A673 (cell line): ENCODE data around the gene LCE1D. TPM values are rescaled to one million over a fixed set of nuclear protein-coding genes. Genes with fewer than 3 reads are reported as not detected.

ENCODE experiments used
- BruUV-seq: library from RNA; stranded (reverse); fragments of 400-500 nt; replicated peaks from 2 replicates; lab custom pipeline; 2021; lab: Mats Ljungman, UMichigan
- CTCF ChIA-PET: fragments of 300-600 bp; sonication (Branson Sonifier 250); formaldehyde crosslinking; loops from one replicate; lab custom pipeline; 2022; ENCODE audit warnings: antibody characterized with exemption; lab: Charles Lee
- POLR2A ChIA-PET: fragments of 300-600 bp; sonication (Branson Sonifier 250); formaldehyde crosslinking; loops from one replicate; lab custom pipeline; 2022; ENCODE audit warnings: antibody characterized with exemption; ENCODE audit not compliant: low non-redundant PET; lab: Charles Lee
- DNase-seq: peaks from one replicate; pipeline ENCODE4 v3.0.0-alpha.2; 2015; ENCODE audit warnings: low spot score
- H3K27ac ChIP-seq: fragments of 200-600 bp; sonication (generic); 2 replicates; pipeline ENCODE4 v1.5.1; 2016; ENCODE audit warnings: mixed run types, low read depth, mild to moderate bottlenecking, mixed read lengths, antibody characterized with exemption, low read length; ENCODE audit not compliant: poor library complexity, severe bottlenecking
- H3K27me3 ChIP-seq: fragments of 200-600 bp; sonication (generic); replicated peaks from 2 replicates; pipeline ENCODE4 v1.6.1; 2017; ENCODE audit warnings: mixed run types, low read depth, mild to moderate bottlenecking, mixed read lengths, antibody characterized with exemption, low read length; ENCODE audit not compliant: insufficient read depth, poor library complexity
- H3K36me3 ChIP-seq: fragments of 200-600 bp; sonication (generic); 2 replicates; pipeline ENCODE4 v1.6.1; 2016; ENCODE audit warnings: mixed run types, mild to moderate bottlenecking, mixed read lengths, antibody characterized with exemption, low read length; ENCODE audit not compliant: insufficient read depth, poor library complexity, severe bottlenecking
- H3K4me1 ChIP-seq: fragments of 200-600 bp; sonication (generic); 2 replicates; pipeline ENCODE4 v1.6.1; 2017; ENCODE audit warnings: mixed run types, mild to moderate bottlenecking, mixed read lengths, antibody characterized with exemption, low read length; ENCODE audit not compliant: insufficient read depth, poor library complexity, severe bottlenecking
- H3K4me3 ChIP-seq: fragments of 200-600 bp; sonication (generic); 2 replicates; pipeline ENCODE4 v1.5.1; 2016; ENCODE audit warnings: low read depth, mixed run types, mild to moderate bottlenecking, mixed read lengths, low read length; ENCODE audit not compliant: poor library complexity, severe bottlenecking
- H3K9me3 ChIP-seq: fragments of 200-600 bp; sonication (generic); 2 replicates; pipeline ENCODE4 v1.6.1; 2016; ENCODE audit warnings: mixed run types, low read depth, mild to moderate bottlenecking, mixed read lengths, antibody characterized with exemption, low read length; ENCODE audit not compliant: poor library complexity, severe bottlenecking
- EZH2 ChIP-seq: fragments of 200-600 bp; sonication (generic); IDR thresholded peaks from 2 replicates; pipeline ENCODE4 v1.6.1; 2017; ENCODE audit warnings: borderline replicate concordance, low read depth, mild to moderate bottlenecking, mixed read lengths, antibody characterized with exemption, low read length; ENCODE audit not compliant: poor library complexity, severe bottlenecking
- intact Hi-C: fragments of 100-400 bp; cut with micrococcal nuclease; formaldehyde crosslinking; loops from one replicate; pipeline ENCODE4 v1.10.0; 2022; ENCODE audit not compliant: unreplicated experiment
- total RNA-seq: library from RNA; stranded (reverse); gene quantifications from 2 replicates; pipeline ENCODE4 v1.2.3, GENCODE V29; 2021
- TF ChIP-seq, protein P1 (sequence below): fragments of 300-800, 200-600 bp; sonication (generic); conservative IDR thresholded peaks from 2 replicates; pipeline ENCODE4 v1.5.1; 2017; ENCODE audit warnings: low read depth, mild to moderate bottlenecking, antibody characterized with exemption, low read length, moderate library complexity, mixed read lengths

Gene LCE1D
- total RNA-seq, 1 experiment from 2014 or later = not detected

- no TSS peak for BruUV-seq
- CTCF ChIA-PET = no interaction called here
- no peak for DNase-seq
- no peaks in the 10 kb centered on the region for H3K4me1 ChIP-seq
- intact Hi-C loops = no loop called here
- peaks cover 22% of the 10 kb centered on the region for H3K27me3 ChIP-seq
- H3K4me3 ChIP-seq = no peak within 1 kb of the TSS
- POLR2A ChIA-PET = no interaction called here
- H3K9me3 ChIP-seq = no peaks in the 10 kb centered on the region
- no peak for TF ChIP-seq EZH2
- TF ChIP-seq, protein P1, sequence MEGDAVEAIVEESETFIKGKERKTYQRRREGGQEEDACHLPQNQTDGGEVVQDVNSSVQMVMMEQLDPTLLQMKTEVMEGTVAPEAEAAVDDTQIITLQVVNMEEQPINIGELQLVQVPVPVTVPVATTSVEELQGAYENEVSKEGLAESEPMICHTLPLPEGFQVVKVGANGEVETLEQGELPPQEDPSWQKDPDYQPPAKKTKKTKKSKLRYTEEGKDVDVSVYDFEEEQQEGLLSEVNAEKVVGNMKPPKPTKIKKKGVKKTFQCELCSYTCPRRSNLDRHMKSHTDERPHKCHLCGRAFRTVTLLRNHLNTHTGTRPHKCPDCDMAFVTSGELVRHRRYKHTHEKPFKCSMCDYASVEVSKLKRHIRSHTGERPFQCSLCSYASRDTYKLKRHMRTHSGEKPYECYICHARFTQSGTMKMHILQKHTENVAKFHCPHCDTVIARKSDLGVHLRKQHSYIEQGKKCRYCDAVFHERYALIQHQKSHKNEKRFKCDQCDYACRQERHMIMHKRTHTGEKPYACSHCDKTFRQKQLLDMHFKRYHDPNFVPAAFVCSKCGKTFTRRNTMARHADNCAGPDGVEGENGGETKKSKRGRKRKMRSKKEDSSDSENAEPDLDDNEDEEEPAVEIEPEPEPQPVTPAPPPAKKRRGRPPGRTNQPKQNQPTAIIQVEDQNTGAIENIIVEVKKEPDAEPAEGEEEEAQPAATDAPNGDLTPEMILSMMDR = no peak
- H3K27ac ChIP-seq = no peak within 1 kb of the TSS
- no peaks in the 10 kb centered on the region for H3K36me3 ChIP-seq
Observed at GRCh38 chr1:152811671-152812070, 15.2 kb downstream of the LCE1D start, which contains the start of gene LCE1B. TSS of gene LCE1B (plus strand) at chr1:152811971. CDS start at chr1:152812447, 476 bp downstream.

DNA sequence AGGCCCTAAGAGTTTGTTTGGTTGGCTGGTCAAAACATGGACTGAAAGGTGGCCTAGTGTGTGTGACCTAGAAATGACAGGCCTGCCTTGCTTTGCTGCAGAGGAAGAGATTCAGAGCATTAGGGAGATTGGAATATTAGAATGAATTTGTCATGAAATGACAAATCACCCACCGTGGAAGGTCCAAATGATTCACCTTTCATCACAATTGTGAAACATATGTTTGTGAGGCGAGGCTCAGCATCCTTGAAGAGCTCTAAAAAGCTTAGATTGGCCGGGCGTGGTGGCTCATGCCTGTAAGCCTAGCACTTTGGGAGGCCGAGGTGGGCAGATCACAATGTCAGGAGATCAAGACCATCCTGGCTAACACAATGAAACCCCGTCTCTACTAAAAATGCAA lies 20.8 kb downstream of the LCE1D start:
- no TSS peak for BruUV-seq
- Histone ChIP-seq H3K36me3 (no peaks in the 10 kb centered on the region), H3K9me3 (no peaks in the 10 kb centered on the region), H3K4me3 (no peak overlapping the region), H3K4me1 (no peaks in the 10 kb centered on the region), H3K27me3 (peaks cover 19% of the 10 kb centered on the region), H3K27ac (no peak overlapping the region)
- DNase-seq = no peak
- POLR2A ChIA-PET = no interaction called here
- TF ChIP-seq EZH2 = no peak
- TF ChIP-seq, protein P1 = no peak
- intact Hi-C loops = no loop called here
- CTCF ChIA-PET = no interaction called here

DNA sequence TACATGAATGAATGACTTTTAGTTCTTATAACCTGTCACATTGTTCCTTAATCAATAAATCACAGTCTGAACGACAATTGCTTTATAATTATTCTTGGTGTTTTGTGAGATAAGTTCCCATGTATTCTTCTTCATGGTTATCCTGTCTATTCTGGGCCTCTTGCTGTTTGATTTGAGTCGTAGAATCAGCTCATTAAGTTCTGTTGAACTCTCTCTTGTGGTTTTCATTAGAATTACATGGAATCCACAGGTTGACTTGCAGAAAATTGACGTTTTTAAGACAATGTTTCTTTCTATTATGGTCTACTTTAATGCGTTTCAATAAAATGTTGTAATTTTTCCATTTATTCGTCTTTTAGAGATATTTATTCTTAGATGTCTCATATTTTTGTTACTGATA lies 26.8 kb downstream of the LCE1D start:
- Histone ChIP-seq H3K27me3 (peaks cover 48% of the 10 kb centered on the region), H3K4me3 (no peak overlapping the region), H3K36me3 (no peaks in the 10 kb centered on the region), H3K9me3 (no peaks in the 10 kb centered on the region), H3K4me1 (no peaks in the 10 kb centered on the region), H3K27ac (no peak overlapping the region)
- no TSS peak for BruUV-seq
- no peak for TF ChIP-seq EZH2
- TF ChIP-seq, protein P1 = no peak
- CTCF ChIA-PET = no interaction called here
- POLR2A ChIA-PET = no interaction called here
- no peak for DNase-seq
- intact Hi-C loops = no loop called here
